NCI-H1417 treated with DMSO at 0.1 percent for 48 hours (cell line): ENCODE measurements around the gene CHKA.
A peak's percentile ranks its signal among the peaks of the same experiment; 100 is the strongest.

Source experiments
- DNase-seq: peaks from one replicate; lab custom pipeline; 2025; lab: John Stamatoyannopoulos, UW

The CHKA gene

DNA sequence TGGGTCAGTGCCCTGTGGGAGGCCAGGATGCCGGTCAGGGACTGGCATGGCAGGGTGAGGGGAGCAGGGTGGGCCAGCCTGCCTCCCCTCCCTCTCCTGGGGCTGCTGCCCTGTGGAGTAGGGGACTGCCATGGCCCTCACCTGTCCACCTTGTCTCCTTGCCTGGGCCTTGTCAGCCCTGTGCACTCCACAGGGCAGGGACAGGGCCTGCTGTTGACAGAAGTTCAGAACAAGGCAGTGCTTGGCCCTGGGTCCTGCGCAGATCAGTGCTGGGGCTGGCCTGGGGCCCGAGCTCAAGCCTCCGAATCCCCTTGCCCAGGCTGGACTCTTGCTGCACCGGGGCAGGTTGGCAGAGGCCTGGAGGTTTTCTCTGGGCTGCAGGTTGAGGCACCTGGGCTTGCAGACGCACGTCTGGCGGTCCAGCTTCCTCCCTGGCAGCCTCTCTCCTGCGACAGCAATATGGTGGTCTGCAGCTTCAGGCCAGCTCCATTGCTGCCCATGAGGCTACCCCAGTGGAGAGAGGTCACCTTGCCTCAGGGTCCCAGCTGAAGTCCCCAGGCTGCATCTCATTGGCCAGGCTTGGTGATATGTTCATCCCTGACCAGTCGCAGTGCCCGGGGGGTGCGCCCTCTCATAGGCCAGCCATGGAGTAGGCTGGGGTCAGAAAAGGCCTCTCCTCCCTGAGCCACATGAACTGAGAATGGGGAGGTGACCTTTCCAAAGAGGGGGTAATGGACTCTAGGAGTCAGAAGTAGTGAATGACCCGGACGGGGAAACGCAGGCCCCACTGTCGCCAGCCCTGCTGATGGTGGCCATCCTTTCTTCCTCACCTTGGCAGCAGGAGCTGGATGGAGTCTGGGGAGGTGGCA, 21.5 kb upstream of the CHKA start:
- DNase-seq = no peak

DNA sequence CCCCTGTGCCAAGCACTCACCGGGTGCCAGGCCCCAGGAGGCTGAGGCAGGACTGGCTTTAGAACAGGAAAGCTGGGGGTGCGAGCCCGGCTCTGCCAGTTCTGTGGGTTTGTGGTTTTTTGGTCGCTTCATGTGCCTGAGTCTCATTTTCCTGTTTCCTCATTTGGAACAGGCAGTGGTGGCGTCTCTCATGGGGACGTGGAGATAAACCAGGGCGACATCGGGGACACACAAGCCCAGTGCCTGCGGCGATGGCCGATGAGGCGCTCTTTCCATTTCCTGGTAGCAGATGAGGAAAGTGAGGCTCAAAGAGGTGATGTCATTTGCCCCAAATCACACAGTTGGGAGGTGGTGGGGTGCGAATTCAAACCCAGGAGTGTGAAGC, 20.8 kb upstream of the CHKA start:
- DNase-seq = no peak

DNA sequence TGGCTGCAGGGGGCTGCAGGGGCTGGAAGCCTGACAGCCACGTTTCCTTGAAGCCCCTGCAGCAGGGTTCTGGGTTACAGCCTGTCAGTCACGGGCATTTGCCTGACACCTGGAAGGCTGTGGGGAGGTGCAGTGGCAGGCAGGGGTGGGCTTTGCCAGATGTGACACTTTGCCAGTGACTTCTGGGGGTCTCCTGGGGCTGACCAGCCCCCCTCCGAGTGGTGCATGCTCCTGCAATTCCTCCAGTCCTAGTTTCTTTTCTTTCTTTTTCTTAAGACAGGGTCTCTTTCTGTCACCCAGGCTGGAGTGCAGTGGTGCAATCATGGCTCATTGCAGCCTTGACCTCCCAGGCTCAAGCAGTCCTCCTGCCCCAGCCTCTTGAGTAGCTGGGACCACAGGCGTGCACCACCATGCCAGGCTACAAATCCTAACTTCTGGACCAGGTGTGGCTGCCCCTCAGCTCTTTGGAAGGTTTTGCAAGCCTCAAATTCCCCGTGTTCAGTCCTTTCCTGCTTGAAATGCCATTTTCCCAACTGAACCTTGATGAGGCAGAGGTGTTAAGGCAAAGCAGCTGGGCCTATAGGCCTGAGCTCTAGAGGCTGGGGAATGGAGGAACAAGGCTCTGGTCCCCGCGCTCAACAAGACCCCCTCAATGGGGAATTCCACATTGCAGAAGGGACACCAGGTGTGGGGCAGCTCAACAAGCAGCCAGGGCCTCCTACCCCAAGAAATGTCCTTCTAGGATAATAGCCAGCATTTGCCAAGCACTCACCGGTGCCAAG, 20.2 kb upstream of the CHKA start:
- no peak for DNase-seq

DNA sequence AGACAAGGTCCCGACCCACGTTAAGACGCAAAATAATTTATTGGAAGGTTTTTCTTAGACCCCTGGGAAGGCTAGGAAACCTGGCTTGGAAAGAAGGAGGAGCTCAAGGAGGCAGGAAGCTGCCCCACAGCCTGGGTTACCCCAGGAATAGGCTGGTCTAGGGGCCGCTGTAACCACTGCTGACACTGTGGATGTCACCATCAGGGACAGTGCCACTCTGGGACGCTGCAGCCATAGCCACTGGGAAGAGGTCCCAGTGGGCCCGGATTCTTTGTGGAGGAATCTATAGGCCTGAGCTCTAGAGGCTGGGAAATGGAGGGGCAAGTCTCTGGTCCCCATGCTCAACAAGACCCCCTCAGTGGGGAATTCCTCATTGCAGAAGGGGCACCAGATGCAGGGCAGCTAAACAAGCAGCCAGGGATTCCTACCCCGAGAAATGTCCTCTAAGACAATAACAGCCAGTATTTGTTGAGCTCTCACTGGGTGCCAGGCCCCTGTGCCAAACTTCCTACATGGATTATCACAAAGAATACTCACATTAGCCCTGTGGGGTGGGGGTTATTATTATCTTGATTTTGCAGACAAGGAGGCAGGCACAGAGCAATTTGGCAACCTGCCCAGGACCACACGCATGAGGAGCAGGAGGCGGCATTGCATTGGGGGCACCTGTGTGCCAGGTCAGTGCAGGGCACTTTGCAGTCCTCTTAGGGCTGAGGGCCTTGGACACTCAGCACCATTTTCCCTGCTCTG, 19.5 kb upstream of the CHKA start:
- DNase-seq = peak; percentile 13

DNA sequence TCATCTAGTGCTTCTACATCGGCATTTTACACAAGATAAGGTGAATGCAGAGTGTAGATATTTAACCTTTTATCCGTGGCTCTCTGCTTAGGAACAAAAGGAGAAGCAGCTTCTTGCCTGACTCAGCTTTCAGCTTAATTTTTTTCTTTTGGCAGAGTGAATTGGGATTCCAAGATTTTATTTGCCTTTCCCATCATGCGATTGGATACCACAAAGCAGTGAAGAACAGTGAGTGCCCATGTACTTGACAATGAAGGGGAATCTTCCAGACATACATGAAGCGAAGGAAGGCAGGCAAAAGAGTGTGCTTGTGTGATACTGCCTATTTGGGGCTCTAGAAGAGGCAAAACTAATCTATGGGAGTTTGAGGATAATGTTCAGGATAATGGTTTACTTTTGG, 17.0 kb upstream of the CHKA start:
- no peak for DNase-seq

DNA sequence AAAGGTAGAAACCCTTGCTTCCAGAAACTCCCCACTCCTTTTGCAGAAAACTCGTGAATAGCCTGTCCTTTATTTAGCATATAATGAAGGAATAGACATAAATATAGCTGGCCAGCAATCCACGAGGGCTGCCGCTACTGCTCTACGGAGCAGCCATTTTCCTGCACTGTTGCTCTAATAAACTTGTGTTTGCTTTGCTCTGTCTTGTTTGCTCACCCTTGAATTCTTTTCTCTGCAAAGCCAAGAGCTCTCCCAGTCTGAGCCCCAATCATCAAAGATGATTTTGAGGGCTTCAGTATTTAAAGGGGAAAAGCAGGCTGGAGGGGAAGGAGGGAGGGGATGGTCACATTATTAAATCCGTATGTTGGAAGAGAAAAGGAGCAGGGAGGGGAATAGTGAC, 16.6 kb upstream of the CHKA start:
- no peak for DNase-seq

DNA sequence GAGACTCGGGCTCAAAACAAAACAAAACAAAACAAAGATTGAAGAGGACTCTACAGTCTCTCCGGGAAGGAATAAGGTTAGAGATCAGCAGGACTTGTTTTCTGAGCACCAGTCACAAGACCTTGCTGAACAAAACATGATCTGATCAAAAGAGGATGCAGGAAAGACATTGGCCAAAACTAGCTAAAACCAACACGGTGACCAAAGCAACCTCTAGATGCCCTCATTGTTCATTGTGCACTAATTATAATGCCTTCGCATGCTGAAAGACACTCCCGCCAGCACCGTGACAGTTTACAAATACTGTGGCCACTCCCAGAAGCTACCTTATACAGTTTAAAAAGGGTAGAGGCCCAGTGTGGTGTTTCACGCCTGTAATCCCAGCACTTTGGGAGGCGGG, 15.7 kb upstream of the CHKA start:
- DNase-seq = no peak

DNA sequence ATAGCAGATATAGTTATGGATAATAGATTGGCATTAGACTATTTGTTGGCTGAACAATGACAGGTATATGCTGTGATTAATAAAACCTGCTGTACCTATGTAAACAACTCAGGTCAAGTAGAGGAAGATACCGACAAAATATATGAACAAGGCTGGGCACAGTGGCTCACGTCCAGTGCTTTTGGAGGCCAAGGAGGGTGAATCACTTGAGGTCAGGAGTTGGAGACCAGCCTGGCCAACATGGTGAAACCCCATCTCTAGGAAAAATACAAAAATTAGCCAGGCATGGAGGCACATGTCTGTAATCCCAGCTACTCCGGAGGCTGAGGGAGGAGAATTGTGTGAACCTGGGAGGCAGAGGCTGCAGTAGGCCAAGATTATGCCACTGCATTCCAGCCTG, 14.0 kb upstream of the CHKA start:
- DNase-seq = no peak

DNA sequence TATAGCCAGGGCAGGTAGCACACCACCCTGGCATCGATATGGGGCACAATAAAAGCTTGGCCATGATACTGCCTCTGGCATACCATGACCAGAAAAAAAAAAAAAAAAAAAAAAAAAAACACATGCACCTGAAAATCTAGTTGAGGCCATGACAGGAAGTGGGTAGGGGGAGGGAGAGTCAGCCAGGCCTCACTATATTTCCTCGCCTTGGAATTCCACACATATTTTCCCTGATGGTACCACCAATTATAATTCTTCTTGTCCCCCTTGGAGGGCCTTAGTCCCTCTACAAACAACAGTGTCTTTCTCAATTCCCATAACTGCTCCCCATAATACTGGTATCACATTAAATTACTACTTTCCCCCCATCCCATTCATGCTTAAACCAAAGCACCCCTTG, 12.6 kb upstream of the CHKA start:
- DNase-seq = no peak

DNA sequence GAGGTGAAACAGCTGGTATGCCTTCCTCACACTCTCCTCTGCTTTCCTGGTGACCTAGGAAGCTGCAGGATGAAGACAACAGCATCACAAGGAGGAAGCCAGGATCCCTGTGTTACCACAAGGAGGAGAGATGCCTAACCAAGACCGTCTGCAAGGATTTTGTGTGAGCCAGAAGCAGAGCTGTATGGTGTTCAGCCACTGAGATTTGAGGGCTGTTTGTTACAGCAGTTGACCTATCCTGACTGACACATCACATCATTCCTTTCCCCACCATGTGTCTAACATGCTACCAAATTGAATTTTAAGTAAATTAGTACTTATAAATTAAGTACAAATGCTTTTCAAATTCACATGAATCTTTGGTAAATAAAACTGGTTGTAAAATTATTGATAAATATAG, 8.9 kb upstream of the CHKA start:
- DNase-seq = no peak

DNA sequence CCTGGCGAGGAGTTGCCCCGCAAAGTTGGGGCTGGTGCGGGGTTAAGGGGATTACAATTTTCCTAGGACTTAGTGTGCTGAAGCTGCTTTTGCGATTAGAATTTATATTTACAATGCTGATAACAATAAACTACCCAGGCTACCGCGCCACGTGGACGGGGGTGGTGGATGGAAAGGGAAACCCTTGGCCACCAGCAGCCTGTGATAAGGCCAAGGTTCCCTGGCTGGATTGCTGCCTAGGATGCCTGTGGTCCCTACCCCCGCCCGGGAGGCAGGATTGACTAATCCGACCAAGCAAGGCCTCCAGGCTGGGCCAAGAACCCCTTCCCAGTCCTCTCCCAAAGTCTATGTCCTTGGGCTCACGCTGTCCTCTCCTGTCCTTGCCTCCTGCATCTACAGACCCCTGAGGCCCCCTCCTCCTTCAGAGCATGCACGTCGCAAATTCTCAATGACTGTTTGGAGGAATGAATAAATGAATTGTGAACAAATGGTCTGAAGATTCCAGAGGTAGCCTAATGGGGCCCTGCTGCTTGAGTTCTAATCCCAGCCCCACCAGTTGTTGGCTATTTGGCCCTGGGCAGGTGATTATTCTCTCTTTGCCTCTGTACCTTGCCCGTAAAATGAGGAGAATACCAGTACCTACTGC, 7.6 kb upstream of the CHKA start:
- DNase-seq = no peak

DNA sequence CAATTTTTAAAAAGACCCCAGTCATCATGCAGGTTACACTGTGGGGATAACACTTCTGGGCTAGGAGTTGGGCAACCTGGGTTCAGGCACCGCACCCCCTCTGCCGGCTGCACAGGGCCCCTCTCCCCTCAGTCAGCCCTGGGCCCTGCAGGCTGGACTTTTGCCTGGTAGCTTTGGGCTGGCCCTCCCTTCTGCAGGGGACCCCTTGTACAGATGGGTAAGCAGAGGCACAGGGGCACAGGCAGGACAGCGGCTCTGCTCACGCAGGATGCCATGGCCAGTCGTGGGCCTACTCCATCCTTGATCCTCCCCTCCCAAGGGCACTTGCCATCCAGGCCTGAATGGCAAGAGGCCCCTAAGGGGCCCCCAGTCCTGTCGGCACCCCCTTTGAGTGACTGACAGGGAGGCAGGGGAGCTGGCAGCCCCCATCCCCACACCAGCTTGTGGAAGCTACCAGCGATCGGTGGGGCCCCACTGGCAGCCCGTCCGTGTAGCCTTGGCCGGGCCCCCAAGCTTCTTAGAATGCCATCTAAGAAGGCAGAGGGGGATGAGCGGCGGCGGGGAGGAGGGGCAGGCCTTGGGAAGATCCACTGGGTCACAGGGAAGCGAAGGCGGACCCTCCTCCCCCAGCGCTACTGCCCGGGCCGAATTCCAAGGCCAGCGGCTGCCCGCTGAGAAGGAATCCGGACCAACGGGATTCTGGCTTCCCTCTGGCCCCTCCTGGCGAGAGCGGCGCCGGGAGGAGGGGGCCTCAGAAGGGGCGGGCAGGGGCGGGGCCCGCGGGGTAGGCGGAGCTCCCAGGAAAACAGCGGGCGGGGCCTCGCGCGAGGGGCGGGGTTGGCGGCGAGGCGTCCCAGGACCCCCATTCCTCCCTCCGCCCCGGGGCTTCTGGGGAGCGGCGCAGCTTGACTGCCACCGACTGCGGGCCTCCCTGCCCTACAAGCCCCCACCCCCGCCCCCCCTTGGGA, 6.8 kb upstream of the CHKA start:
- no peak for DNase-seq

DNA sequence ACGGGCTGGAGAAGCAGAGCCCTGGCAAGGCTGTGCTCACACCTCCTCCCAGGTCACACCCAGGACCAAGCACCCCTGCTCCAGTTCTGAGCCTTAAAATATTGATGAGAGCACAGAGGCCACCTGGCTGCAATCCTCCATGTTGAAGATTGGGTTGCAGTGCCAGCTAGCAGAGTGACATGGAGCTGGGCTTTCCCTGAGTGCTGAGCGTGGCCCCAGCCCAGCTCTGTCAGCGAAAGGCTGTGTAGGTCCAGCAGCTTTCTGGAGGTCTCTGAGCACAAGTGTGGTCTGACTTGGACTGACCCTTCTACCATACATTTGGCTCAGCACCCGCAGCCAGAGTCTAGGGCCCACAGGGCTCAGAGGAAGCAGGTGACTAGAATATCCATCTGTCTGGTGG, 4.0 kb upstream of the CHKA start:
- no peak for DNase-seq

DNA sequence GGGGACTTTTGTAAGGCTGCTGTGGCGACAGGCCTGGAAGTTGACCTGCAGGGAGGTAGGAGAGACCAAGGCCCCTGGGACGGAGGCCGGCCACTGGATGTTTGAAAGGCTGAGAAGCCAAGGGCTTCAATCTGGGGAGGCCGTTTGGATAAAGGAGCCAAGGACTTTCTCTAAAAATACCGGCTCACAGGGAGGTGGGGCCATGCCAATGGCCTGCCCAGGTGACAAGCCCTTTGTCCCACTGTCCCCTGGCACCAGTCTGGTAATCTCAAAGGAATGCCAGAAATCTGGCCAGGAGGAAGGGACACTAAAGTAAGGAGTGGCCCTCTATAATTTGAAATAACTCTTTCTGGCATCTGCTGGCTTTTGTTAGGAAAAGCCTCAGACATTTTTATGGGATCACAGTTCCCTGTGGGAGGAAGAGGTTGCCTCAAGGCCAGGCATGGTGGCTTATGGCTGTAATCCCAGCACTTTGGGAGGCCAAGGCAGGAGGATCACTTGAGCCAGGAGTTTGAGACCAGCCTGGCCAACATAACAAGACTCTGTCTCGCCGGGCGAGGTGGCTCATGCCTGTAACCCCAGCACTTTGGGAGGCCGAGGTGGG, 1.9 kb upstream of the CHKA start:
- DNase-seq = no peak

DNA sequence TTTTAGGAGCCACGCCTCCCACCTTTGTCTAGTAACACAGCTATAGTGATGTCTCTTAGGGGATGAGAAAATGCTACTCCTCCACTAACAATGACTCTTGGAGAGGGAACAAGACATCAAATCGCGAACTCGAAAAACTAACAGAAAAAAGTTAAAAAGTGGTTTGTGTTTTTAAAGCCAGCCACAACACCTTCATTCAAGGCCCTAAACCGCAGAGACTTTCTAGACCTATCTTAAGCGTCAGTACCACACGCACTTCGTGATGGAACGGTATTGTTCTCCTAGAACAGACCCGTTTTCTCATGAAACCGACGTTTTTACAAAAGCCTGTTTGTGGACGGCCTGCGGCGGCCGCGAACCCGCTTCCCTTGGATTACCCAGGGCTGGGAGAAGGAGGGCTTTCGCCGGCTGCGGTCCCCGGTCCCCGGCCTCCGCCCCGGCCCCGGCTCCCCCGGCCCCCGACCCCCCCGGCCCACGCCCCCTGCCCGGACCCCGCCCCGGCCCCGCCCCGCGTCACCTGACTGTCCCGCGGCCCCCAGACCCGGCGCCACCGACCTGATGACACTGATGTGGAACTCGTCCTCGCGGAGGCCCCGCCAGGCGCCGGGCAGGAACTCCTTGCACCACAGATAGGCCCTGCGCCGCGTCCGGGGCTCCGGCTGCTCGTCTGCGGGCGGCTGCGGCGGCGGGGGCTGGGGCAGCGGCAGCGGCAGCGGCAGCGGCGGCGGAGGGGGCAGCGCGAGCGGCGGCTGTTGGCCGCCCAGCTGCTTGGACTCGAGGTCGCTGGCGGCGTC, 718 bp downstream of the CHKA start:
- DNase-seq = no peak

DNA sequence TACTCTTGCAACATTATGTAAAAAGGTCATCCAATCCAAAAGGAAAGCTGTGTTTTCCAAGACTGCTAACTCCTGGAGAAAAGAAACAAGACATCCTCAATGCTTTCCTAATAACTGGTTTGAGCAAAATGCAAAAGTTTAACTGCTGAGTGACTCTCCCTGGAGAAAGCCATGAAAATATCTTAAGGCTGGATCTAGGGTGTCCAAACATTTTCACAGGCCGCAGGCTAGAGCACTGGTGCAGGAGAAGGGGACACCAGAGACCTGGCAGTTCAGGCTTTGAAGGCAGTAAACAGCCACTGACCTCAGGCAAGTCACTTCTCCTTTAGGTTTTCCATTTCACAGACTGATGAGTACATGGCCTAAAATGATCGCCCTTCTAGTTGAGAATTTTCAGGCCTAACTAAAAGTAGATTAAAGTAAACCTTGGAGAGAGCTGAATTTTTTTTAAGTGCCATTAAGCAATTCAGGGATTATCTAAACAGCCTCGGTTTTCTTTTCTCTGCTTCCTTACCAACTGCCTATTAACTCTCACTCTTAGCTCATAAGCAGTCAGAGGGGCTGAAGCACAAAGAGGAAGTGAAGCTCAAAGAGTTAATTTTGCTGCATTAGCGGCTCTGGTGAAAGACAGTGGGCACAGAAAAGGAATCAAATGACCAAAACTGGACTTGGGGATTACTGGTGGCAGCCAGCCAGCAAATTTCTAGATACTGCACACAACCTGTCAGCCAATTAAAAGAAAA, 2.3 kb downstream of the CHKA start:
- DNase-seq = no peak

DNA sequence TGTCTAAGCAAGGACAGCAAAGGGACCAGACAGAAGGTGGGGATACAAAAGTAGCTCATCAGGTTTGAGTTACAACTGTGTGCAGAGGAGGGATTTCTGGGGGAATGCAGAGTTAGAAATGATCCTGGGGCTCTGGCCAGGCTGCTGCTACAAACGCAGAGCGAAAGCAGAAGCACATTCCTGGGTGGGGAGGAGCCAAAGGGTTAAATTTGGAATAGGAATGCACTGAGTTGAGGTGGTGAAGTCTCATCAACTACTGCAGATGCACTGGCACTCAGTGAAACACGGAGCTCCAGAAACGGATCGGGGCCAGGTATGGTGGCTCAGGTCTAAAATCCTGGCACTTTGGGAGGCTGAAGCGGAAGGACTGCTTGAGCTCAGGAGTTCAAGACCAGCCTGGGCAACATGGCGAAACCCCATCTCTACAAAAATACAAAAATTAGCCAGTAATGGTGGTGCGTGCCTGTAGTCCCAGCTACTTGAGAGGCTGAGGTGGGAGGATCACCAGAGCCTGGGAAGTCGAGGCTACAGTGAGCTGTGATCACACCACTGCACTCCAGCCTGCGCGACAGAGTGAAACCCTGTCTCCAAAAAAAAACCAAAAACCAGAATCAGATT, 3.2 kb downstream of the CHKA start:
- DNase-seq = no peak

DNA sequence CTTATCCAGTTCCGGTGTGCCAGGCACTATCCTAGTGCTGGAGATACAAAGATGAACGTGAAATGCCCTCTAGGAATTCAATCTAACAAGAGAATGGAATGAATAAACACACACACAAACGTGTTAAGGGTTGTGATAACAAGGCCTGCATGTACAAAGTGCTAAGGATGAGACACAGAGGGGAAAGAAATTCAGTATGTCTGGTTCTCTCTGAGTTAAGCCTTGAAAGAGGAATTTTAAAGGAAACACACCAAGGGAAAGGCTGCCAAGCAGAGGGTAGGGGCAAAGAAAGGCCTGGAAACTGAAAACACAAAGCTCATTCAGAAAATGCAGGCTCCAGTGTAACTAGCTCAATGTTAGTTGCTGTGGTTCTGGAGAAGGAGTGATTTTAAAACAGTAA, 4.2 kb downstream of the CHKA start:
- no peak for DNase-seq

DNA sequence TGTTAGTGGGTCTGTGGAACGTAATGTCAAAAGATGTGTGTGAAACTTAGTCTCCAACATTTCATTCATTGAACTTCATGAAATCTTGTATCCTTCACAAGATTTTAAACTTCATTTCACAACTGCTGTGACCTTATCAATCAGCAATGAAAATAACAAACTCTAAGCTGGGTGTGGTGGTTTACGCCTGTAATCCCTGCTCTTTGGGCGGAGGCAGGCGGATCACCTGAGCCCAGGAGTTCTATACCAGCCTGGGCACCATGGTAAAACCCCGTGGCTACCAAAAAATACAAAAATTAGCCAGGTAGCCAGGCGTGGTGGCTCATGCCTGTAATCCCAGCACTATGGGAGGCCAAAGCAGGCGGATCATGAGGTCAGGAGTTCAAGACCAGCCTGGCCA, 5.1 kb downstream of the CHKA start:
- DNase-seq = no peak
